HL-60 (cell line): Measurements from ENCODE around the gene ARHGEF6.

ENCODE experiments used
- CTCF ChIP-seq: IDR thresholded peaks from one replicate; pipeline ENCODE4 v1.5.1; 2011; ENCODE audit warnings: low read length, control low read depth, inconsistent platforms; ENCODE audit not compliant: insufficient read depth
- GABPA ChIP-seq: IDR thresholded peaks from 2 replicates; pipeline ENCODE4 v1.6.1; 2012; ENCODE audit warnings: low read depth
- POLR2AphosphoS5 ChIP-seq: IDR thresholded peaks from 2 replicates; pipeline ENCODE4 v1.6.1; 2012; ENCODE audit warnings: low read depth
- SPI1 ChIP-seq: IDR thresholded peaks from 2 replicates; pipeline ENCODE4 v1.6.1; 2012; ENCODE audit warnings: low read depth, mild to moderate bottlenecking, borderline replicate concordance

DNA sequence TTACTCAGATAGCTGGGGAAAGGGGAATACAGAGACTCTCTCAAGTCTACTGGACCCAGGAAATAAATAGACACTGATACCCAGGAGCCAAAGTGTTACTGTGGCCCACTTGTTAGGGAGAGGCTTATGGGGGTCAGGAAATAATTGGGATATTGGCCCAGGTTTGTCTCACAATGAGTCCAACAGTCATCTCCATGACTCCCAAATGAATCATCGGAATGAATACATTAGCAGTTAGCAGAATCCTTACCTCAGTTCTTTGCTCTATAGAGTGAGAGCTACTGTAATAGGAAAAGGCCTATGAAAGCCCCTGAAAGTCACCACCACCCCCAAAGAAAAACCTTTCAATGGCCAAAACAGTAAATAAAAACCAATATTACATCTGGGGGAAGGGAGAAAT is 42.4 kb upstream of the ARHGEF6 start:
- TF ChIP-seq CTCF, result no peak
- TF ChIP-seq GABPA, result no peak
- TF ChIP-seq SPI1, result no peak
- no peak for TF ChIP-seq POLR2AphosphoS5
